Type B pancreatic cell (in vitro differentiated cells): ENCODE measurements around the gene GPHN. TPM values are rescaled to one million over a fixed set of nuclear protein-coding genes. Genes with fewer than 3 reads are reported as not detected.

Experiments used
- DNase-seq: peaks from one replicate; pipeline ENCODE4 v3.0.0; 2021; ENCODE audit warnings: mixed read lengths; ENCODE audit not compliant: unreplicated experiment; ENCODE audit errors: extremely low spot score
- H3K27ac Mint-ChIP-seq: 2 replicates; pipeline ENCODE4 v1.8.0; 2021; ENCODE audit warnings: mild to moderate bottlenecking, mixed read lengths
- H3K27me3 Mint-ChIP-seq: 2 replicates; pipeline ENCODE4 v1.8.0; 2021; ENCODE audit warnings: mixed read lengths
- H3K36me3 Mint-ChIP-seq: 2 replicates; pipeline ENCODE4 v1.8.0; 2021; ENCODE audit warnings: mixed read lengths
- H3K4me1 Mint-ChIP-seq: one replicate; pipeline ENCODE4 v1.8.0; 2021; ENCODE audit warnings: mixed read lengths; ENCODE audit not compliant: unreplicated experiment
- H3K4me3 Mint-ChIP-seq: 2 replicates; pipeline ENCODE4 v1.8.0; 2021; ENCODE audit warnings: mild to moderate bottlenecking, mixed read lengths
- H3K9me3 Mint-ChIP-seq: 2 replicates; pipeline ENCODE4 v1.8.0; 2021; ENCODE audit warnings: mixed read lengths
- total RNA-seq: library from RNA; stranded (reverse); gene quantifications from 2 replicates; pipeline ENCODE4 v1.2.1, GENCODE V29; 2021; ENCODE audit warnings: low replicate concordance
- TF ChIP-seq, protein P1 (sequence below): fragments of 200-600 bp; sonication (generic); conservative IDR thresholded peaks from 2 replicates; pipeline ENCODE4 v1.5.0; 2021; ENCODE audit warnings: antibody characterized with exemption, mild to moderate bottlenecking

The GPHN gene
- total RNA-seq, 1 donor from 2014 or later: 38.9 TPM

DNA sequence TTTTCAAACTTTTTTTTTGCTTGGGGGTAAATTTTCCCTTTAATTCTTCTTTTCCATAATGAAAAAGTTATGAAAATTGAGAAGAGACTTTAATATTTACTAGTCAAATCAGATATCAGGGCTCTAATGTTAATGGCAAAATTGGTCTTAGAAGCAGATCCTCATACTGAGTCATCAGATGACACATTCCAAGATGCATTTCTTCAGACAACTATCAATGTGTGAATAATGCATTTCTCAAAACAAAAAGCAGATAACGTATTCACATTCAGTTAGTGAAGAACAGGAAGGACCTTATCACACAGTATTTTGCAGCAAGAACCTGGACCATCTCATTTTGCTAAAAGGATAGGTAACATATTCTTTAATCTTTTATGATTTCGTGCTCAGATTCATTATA lies 130.7 kb downstream of the GPHN start:
- H3K4me1 Mint-ChIP-seq: peaks cover 21% of the 10 kb centered on the region
- H3K36me3 Mint-ChIP-seq: no peaks in the 10 kb centered on the region
- TF ChIP-seq, protein P1, sequence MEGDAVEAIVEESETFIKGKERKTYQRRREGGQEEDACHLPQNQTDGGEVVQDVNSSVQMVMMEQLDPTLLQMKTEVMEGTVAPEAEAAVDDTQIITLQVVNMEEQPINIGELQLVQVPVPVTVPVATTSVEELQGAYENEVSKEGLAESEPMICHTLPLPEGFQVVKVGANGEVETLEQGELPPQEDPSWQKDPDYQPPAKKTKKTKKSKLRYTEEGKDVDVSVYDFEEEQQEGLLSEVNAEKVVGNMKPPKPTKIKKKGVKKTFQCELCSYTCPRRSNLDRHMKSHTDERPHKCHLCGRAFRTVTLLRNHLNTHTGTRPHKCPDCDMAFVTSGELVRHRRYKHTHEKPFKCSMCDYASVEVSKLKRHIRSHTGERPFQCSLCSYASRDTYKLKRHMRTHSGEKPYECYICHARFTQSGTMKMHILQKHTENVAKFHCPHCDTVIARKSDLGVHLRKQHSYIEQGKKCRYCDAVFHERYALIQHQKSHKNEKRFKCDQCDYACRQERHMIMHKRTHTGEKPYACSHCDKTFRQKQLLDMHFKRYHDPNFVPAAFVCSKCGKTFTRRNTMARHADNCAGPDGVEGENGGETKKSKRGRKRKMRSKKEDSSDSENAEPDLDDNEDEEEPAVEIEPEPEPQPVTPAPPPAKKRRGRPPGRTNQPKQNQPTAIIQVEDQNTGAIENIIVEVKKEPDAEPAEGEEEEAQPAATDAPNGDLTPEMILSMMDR: no peak
- DNase-seq: no peak
- no peaks in the 10 kb centered on the region for H3K27me3 Mint-ChIP-seq
- no peak overlapping the region for H3K27ac Mint-ChIP-seq
- no peak overlapping the region for H3K4me3 Mint-ChIP-seq
- peaks cover 4% of the 10 kb centered on the region for H3K9me3 Mint-ChIP-seq

DNA sequence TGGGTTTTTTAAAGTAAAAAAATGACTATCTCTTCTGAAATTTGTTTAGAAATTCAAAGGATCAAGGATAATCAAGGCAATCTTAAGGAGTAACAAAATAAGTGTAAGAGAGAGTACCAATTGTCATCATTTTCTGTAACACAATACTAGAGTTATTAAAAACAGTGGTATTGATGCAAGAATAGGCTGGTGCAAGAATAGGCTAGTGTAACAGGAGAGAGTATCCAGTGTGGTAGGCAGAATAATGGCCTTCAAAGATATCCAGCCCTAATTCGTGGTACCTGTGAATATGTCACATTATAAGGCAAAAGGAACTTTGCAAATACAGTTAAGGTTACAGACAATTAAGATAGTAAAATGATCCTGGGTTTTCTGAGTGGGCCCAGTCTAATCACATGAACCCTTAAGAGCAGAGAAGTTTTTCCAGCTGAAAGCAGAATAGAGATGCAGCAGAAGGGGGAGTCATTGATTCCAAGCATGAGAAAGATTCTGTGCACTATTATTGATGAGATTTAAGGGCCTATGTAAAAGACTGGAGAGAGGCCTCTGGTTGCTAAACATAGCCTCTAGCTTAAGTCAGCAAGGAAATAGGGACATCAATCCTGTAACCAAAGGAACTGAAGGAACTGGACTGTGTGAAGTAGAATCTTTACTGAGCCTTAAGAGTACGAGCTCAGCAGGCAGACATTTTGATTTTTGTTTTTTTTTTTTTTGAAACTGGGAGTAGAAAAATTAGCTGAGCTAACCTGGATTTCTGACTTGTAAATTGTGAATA lies 134.1 kb downstream of the GPHN start:
- no peak for DNase-seq
- no peaks in the 10 kb centered on the region for H3K9me3 Mint-ChIP-seq
- TF ChIP-seq, protein P1: no peak
- H3K36me3 Mint-ChIP-seq: no peaks in the 10 kb centered on the region
- no peaks in the 10 kb centered on the region for H3K27me3 Mint-ChIP-seq
- H3K4me1 Mint-ChIP-seq: peaks cover 10% of the 10 kb centered on the region
- no peak overlapping the region for H3K4me3 Mint-ChIP-seq
- H3K27ac Mint-ChIP-seq: no peak overlapping the region

DNA sequence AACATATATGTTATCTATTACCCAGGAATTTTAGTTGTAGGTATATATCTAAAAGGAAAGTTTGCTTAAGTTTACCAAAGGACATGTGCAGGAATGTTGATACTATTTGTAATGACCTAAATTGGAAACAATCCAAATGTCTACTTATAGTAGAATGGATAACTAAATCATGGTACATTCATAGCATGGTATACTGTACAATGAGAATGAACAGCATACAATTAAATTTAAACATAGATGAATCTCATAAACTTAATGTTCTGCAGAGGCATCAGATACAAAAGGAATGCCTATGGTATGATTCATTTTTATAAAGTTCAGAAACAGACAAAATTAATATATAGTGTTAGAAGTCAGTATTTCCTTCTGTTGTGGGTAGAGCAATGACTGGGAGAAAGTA lies 135.4 kb downstream of the GPHN start:
- H3K9me3 Mint-ChIP-seq: no peaks in the 10 kb centered on the region

DNA sequence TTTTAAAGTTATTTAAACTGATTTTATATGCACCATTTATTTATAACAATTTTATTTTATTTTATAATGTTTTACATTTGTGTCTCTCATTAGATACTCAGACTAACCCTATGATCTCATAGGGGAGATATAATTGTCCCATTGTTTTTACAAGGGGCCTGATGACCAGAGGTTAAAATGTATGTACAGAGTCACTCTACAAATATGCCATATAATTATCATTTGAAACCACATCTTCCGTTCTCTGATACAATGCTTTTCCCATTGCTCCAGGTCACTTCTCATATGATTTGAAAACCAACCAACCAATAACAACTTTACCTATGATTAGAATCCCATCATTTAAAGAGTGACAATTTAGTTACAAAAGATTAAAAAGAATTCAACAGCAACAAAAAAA lies 137.8 kb downstream of the GPHN start:
- TF ChIP-seq, protein P1: no peak
- Mint-ChIP-seq H3K4me3 (no peak overlapping the region), H3K4me1 (peaks cover 15% of the 10 kb centered on the region), H3K9me3 (no peaks in the 10 kb centered on the region), H3K27me3 (no peaks in the 10 kb centered on the region), H3K27ac (no peak overlapping the region), H3K36me3 (no peaks in the 10 kb centered on the region)
- no peak for DNase-seq

More for the DNA sequence above, 135.4 kb downstream of the GPHN start:
- Mint-ChIP-seq H3K27me3 (no peaks in the 10 kb centered on the region), H3K36me3 (no peaks in the 10 kb centered on the region), H3K4me1 (peaks cover 10% of the 10 kb centered on the region), H3K4me3 (no peak overlapping the region), H3K27ac (no peak overlapping the region)
- TF ChIP-seq, protein P1: no peak
- no peak for DNase-seq

DNA sequence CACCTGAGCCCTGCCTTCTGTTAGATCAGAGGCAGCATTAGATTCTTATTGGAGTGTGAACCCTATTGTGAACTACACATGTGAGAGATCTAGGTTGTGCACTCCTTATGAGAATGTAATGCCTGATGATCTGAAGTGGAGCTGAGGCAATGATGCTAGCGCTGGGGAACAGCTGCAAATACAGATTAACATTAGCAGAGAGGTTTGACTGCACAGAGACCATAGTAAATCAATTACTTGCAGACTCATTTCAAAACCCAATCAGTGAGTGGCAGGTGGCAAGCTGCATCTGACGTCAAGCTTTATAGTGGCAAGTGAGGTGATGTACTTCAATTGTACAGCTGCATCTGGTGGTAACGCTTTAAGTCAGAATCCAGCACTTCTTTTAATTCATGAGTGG lies 141.6 kb downstream of the GPHN start:
- Mint-ChIP-seq H3K27ac (no peak overlapping the region), H3K36me3 (no peaks in the 10 kb centered on the region)

More for the DNA sequence above, 141.6 kb downstream of the GPHN start:
- Mint-ChIP-seq H3K4me3 (no peak overlapping the region), H3K27me3 (no peaks in the 10 kb centered on the region), H3K4me1 (peaks cover 9% of the 10 kb centered on the region), H3K9me3 (no peaks in the 10 kb centered on the region)
- no peak for DNase-seq
- TF ChIP-seq, protein P1: no peak
